ENCODE measurements around the gene CPNE8. TPM values are rescaled to one million over a fixed set of nuclear protein-coding genes. Genes with fewer than 3 reads are reported as not detected.

The CPNE8 gene
- total RNA-seq, 1 experiment from 2014 or later: 13.5 TPM

DNA sequence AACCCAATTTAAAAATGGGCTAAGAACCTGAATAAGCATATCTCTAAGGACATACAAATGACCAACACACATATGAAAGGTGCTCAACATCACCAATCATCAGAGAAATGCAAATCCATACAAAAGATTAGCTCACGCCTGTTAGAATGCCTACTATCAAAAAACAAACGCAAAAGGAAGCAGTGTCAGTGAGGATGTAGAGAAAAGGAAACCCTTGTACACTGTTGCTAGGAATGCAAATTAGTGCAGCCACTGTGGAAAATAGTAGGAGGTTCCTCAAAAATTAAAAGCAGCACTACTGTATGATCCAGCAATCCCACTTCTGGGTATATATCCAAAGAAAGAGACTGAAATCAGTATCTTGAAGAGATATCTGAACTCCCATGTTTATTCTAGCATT, 133.0 kb downstream of the CPNE8 start:
- POLR2A ChIA-PET: no interaction called here
- CTCF ChIA-PET: no interaction called here
- Mint-ChIP-seq H3K27ac (ENCODE audit: unreplicated experiment) (no peak overlapping the region), H3K27me3 (ENCODE audit: insufficient read depth, unreplicated experiment) (no peaks in the 10 kb centered on the region), H3K4me1 (ENCODE audit: low read depth, unreplicated experiment) (no peaks in the 10 kb centered on the region), H3K36me3 (ENCODE audit: insufficient read depth, unreplicated experiment) (no peaks in the 10 kb centered on the region), H3K4me3 (ENCODE audit: unreplicated experiment) (no peak overlapping the region), H3K9me3 (ENCODE audit: unreplicated experiment) (no peaks in the 10 kb centered on the region)
- BruUV-seq (replicated peaks): no TSS peak
- H3K36me3 ChIP-seq (ENCODE audit: control insufficient read depth, insufficient read depth, low read length): no peaks in the 10 kb centered on the region
- H3K4me1 ChIP-seq: no peaks in the 10 kb centered on the region
- DNase-seq: no peak
- no peaks in the 10 kb centered on the region for H3K27me3 ChIP-seq (replicated peaks; ENCODE audit: control insufficient read depth, insufficient read depth, low read length)
- no peaks in the 10 kb centered on the region for H3K9me3 ChIP-seq
- H3K4me3 ChIP-seq (ENCODE audit: low read depth, low read length): no peak overlapping the region
- TF ChIP-seq, protein P1, sequence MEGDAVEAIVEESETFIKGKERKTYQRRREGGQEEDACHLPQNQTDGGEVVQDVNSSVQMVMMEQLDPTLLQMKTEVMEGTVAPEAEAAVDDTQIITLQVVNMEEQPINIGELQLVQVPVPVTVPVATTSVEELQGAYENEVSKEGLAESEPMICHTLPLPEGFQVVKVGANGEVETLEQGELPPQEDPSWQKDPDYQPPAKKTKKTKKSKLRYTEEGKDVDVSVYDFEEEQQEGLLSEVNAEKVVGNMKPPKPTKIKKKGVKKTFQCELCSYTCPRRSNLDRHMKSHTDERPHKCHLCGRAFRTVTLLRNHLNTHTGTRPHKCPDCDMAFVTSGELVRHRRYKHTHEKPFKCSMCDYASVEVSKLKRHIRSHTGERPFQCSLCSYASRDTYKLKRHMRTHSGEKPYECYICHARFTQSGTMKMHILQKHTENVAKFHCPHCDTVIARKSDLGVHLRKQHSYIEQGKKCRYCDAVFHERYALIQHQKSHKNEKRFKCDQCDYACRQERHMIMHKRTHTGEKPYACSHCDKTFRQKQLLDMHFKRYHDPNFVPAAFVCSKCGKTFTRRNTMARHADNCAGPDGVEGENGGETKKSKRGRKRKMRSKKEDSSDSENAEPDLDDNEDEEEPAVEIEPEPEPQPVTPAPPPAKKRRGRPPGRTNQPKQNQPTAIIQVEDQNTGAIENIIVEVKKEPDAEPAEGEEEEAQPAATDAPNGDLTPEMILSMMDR (IDR thresholded peaks at IDR 0.05; ENCODE audit: insufficient read depth in 1 of 2, low read depth in 1 of 2, low read length in 1 of 2, severe bottlenecking in 1 of 2, unreplicated experiment in 1 of 2): no peak
- intact Hi-C loops (cut with micrococcal nuclease; ENCODE audit: unreplicated experiment): loop anchor here (10.0 kb wide), 1 partner anchor 62 kb away; no protein-coding TSS in a partner anchor

DNA sequence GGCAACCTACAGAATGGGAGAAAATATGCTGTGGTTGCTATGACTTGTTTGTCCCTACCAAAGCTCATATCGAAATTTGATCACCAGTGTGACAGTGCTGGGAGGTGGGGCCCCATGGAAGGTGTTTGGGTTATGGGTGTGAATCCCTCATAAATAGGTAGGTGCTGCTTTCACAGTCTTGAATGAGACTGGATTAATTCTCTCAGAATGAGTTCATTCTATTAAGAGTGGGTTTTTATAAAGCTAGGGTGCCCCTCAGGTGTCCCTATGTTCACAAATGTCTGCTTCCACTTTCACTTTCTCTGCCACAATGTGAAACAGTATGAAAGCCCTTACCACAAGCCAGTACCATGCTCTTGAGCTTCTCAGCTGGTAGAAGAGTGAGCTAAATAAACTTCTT, 133.5 kb downstream of the CPNE8 start:
- TF ChIP-seq, protein P1 (IDR thresholded peaks at IDR 0.05; ENCODE audit: insufficient read depth in 1 of 2, low read depth in 1 of 2, low read length in 1 of 2, severe bottlenecking in 1 of 2, unreplicated experiment in 1 of 2): no peak
- ChIA-PET CTCF (no interaction called here), POLR2A (no interaction called here)
- no peaks in the 10 kb centered on the region for H3K4me1 Mint-ChIP-seq (ENCODE audit: low read depth, unreplicated experiment)
- Histone ChIP-seq H3K36me3 (ENCODE audit: control insufficient read depth, insufficient read depth, low read length) (no peaks in the 10 kb centered on the region), H3K9me3 (no peaks in the 10 kb centered on the region), H3K4me1 (no peaks in the 10 kb centered on the region), H3K4me3 (ENCODE audit: low read depth, low read length) (no peak overlapping the region), H3K27me3 (replicated peaks; ENCODE audit: control insufficient read depth, insufficient read depth, low read length) (no peaks in the 10 kb centered on the region)
- no peaks in the 10 kb centered on the region for H3K9me3 Mint-ChIP-seq (ENCODE audit: unreplicated experiment)
- DNase-seq: no peak
- H3K27me3 Mint-ChIP-seq (ENCODE audit: insufficient read depth, unreplicated experiment): no peaks in the 10 kb centered on the region
- no peaks in the 10 kb centered on the region for H3K36me3 Mint-ChIP-seq (ENCODE audit: insufficient read depth, unreplicated experiment)
- H3K4me3 Mint-ChIP-seq (ENCODE audit: unreplicated experiment): no peak overlapping the region
- BruUV-seq (replicated peaks): no TSS peak
- intact Hi-C loops (cut with micrococcal nuclease; ENCODE audit: unreplicated experiment): loop anchor here (10.0 kb wide), 1 partner anchor 63 kb away; no protein-coding TSS in a partner anchor
- H3K27ac Mint-ChIP-seq (ENCODE audit: unreplicated experiment): no peak overlapping the region

DNA sequence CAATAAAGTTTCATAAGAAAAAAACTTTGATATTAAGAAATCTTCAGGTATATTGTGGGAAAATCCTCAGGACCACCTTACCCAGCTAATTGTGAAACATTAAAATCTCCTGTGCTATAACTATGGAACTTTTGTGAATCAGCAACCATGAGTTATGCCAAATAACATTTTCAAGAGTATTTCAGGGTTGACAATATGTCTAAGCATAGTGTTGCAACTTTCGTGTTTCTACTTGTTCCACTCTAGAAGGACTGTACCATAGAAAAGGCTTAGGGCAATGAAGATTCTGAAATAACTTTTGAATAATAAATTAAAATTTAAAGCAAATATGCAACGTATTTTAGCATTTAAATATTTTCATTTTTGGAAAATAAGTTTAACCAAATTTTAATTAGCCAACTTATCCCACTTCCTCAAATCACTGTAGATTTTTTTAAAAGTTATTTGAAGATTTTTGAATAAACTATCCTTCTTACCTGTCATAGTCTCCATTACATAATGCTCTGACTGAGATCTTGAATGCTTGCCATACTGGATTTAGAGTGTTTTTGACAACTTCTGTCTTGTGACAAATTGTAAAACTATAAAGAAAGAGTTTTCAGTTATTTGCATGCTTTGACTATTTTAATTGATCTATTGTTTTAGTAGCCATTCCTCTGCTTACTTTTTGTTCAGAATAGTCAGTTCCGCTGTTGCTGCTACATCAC, 143.6 kb downstream of the CPNE8 start:
- Histone ChIP-seq H3K4me1 (no peaks in the 10 kb centered on the region), H3K4me3 (ENCODE audit: low read depth, low read length) (no peak overlapping the region), H3K27me3 (replicated peaks; ENCODE audit: control insufficient read depth, insufficient read depth, low read length) (no peaks in the 10 kb centered on the region), H3K36me3 (ENCODE audit: control insufficient read depth, insufficient read depth, low read length) (no peaks in the 10 kb centered on the region), H3K9me3 (no peaks in the 10 kb centered on the region)
- H3K36me3 Mint-ChIP-seq (ENCODE audit: insufficient read depth, unreplicated experiment): no peaks in the 10 kb centered on the region
- ChIA-PET CTCF (no interaction called here), POLR2A (no interaction called here)
- H3K4me1 Mint-ChIP-seq (ENCODE audit: low read depth, unreplicated experiment): no peaks in the 10 kb centered on the region
- intact Hi-C loops (cut with micrococcal nuclease; ENCODE audit: unreplicated experiment): loop anchor here (10.0 kb wide), 1 partner anchor 143 kb away; the partner anchor contains the start of gene CPNE8
- no peaks in the 10 kb centered on the region for H3K9me3 Mint-ChIP-seq (ENCODE audit: unreplicated experiment)
- TF ChIP-seq, protein P1 (IDR thresholded peaks at IDR 0.05; ENCODE audit: insufficient read depth in 1 of 2, low read depth in 1 of 2, low read length in 1 of 2, severe bottlenecking in 1 of 2, unreplicated experiment in 1 of 2): no peak
- no peak overlapping the region for H3K4me3 Mint-ChIP-seq (ENCODE audit: unreplicated experiment)
- DNase-seq: no peak
- no TSS peak for BruUV-seq (replicated peaks)
- no peaks in the 10 kb centered on the region for H3K27me3 Mint-ChIP-seq (ENCODE audit: insufficient read depth, unreplicated experiment)
- no peak overlapping the region for H3K27ac Mint-ChIP-seq (ENCODE audit: unreplicated experiment)
